Endodermal cell (in vitro differentiated cells): ENCODE measurements around the gene CTDSP2. TPM values are rescaled to one million over a fixed set of nuclear protein-coding genes. Genes with fewer than 3 reads are reported as not detected.

Source experiments
- DNase-seq: peaks from one replicate; pipeline ENCODE4 v3.0.0-alpha.2; 2017
- H3K27ac ChIP-seq: 2 replicates; pipeline ENCODE4 v1.5.1; 2013; ENCODE audit warnings: mild to moderate bottlenecking, low read depth, low read length, moderate library complexity
- H3K27me3 ChIP-seq: 2 replicates; pipeline ENCODE4 v1.6.1; 2013; ENCODE audit warnings: mild to moderate bottlenecking, low read length, moderate library complexity; ENCODE audit not compliant: insufficient read depth, control insufficient read depth, poor library complexity, severe bottlenecking
- H3K36me3 ChIP-seq: 2 replicates; pipeline ENCODE4 v1.7.0; 2013; ENCODE audit warnings: mild to moderate bottlenecking, low read length, moderate library complexity; ENCODE audit not compliant: control insufficient read depth, insufficient read depth
- H3K4me1 ChIP-seq: one replicate; pipeline ENCODE4 v1.7.0; 2013; ENCODE audit warnings: low read length; ENCODE audit not compliant: control insufficient read depth, insufficient read depth
- H3K4me3 ChIP-seq: 2 replicates; pipeline ENCODE4 v1.5.1; 2013; ENCODE audit warnings: mild to moderate bottlenecking, low read length, moderate library complexity
- H3K9ac ChIP-seq: 2 replicates; pipeline ENCODE4 v1.6.1; 2013; ENCODE audit warnings: mild to moderate bottlenecking, low read length, moderate library complexity; ENCODE audit not compliant: poor library complexity, severe bottlenecking; ENCODE audit errors: extremely low read depth
- H3K9me3 ChIP-seq: 2 replicates; pipeline ENCODE4 v1.6.1; 2013; ENCODE audit warnings: mild to moderate bottlenecking, low read length, moderate library complexity; ENCODE audit not compliant: control insufficient read depth
- H3K27ac Mint-ChIP-seq: 2 replicates; pipeline ENCODE4 v1.8.0; 2020; ENCODE audit warnings: mixed read lengths
- H3K27me3 Mint-ChIP-seq: 2 replicates; pipeline ENCODE4 v1.8.0; 2021; ENCODE audit warnings: mild to moderate bottlenecking, mixed read lengths; ENCODE audit not compliant: insufficient read depth
- H3K36me3 Mint-ChIP-seq: 2 replicates; pipeline ENCODE4 v1.8.0; 2020; ENCODE audit warnings: low read depth, mixed read lengths
- H3K4me1 Mint-ChIP-seq: 2 replicates; pipeline ENCODE4 v1.8.0; 2020; ENCODE audit warnings: mixed read lengths
- H3K4me3 Mint-ChIP-seq: 2 replicates; pipeline ENCODE4 v1.8.0; 2020; ENCODE audit warnings: mild to moderate bottlenecking, moderate library complexity, mixed read lengths
- H3K9me3 Mint-ChIP-seq: 2 replicates; pipeline ENCODE4 v1.8.0; 2020; ENCODE audit warnings: mild to moderate bottlenecking, mixed read lengths
- CTCF ChIP-seq: fragments of 200-600 bp; sonication (generic); conservative IDR thresholded peaks from 2 replicates; pipeline ENCODE4 v1.5.0; 2021; ENCODE audit warnings: antibody characterized with exemption, mild to moderate bottlenecking
- WGBS, 2 experiments: methylation state at CpG; one replicate each; pipeline versions ENCODE4 v1.1.5 to v1.1.7; 2013; ENCODE audit warnings: missing lambda C conversion rate in 2 of 2, mixed read lengths in 1 of 2; ENCODE audit not compliant: insufficient coverage in 1 of 2, insufficient read length in 1 of 2; 5-methylcytosine and 5-hydroxymethylcytosine counted together
- total RNA-seq, 2 donors: library from RNA; stranded (reverse); fragmentation: NEBNext Ultra II Directional in 1 of 2; extraction: Animal tissue kit (Norgen Biotek cat#: 25700) in 1 of 2; gene quantifications; 2 replicates in 1 of 2; 3 replicates in 1 of 2; pipeline ENCODE4 v1.2.1, GENCODE V29; 2021

CTDSP2 gene
- total RNA-seq, 2 donors from 2014 or later: 137 to 148 TPM

GRCh38 chr12:57793920-57794319, 52.6 kb downstream of the CTDSP2 start:
- 82 to 100% methylated on average over 1 of the region's 1 CpG for WGBS, 2 experiments
- H3K9me3 Mint-ChIP-seq: no peaks in the 10 kb centered on the region
- no peak overlapping the region for H3K27ac Mint-ChIP-seq
- H3K27me3 ChIP-seq: no peaks in the 10 kb centered on the region
- H3K36me3 ChIP-seq: peaks cover 74% of the 10 kb centered on the region
- H3K9ac ChIP-seq: no peak overlapping the region
- no peak overlapping the region for H3K27ac ChIP-seq
- no peaks in the 10 kb centered on the region for H3K9me3 ChIP-seq
- no peaks in the 10 kb centered on the region for H3K27me3 Mint-ChIP-seq
- H3K4me3 ChIP-seq: no peak overlapping the region
- no peaks in the 10 kb centered on the region for H3K4me1 Mint-ChIP-seq
- DNase-seq: no peak
- no peaks in the 10 kb centered on the region for H3K4me1 ChIP-seq
- no peak overlapping the region for H3K4me3 Mint-ChIP-seq
- peaks cover 62% of the 10 kb centered on the region for H3K36me3 Mint-ChIP-seq
- TF ChIP-seq CTCF: no peak

GRCh38 chr12:57783861-57784260, 62.7 kb downstream of the CTDSP2 start:
- peaks cover 42% of the 10 kb centered on the region for H3K36me3 ChIP-seq
- no peak for TF ChIP-seq CTCF
- DNase-seq: no peak
- Mint-ChIP-seq H3K4me1 (peaks cover 4% of the 10 kb centered on the region), H3K27ac (no peak overlapping the region), H3K27me3 (no peaks in the 10 kb centered on the region), H3K9me3 (no peaks in the 10 kb centered on the region), H3K36me3 (peaks cover 31% of the 10 kb centered on the region), H3K4me3 (peak overlapping the region; percentile 100)
- H3K27ac ChIP-seq: no peak overlapping the region
- H3K9me3 ChIP-seq: no peaks in the 10 kb centered on the region
- H3K4me1 ChIP-seq: no peaks in the 10 kb centered on the region
- no peak overlapping the region for H3K9ac ChIP-seq
- WGBS, 2 experiments: 94 to 100% methylated on average over 4 to 11 of the region's 11 CpGs
- H3K4me3 ChIP-seq: no peak overlapping the region
- no peaks in the 10 kb centered on the region for H3K27me3 ChIP-seq

GRCh38 chr12:57783466-57783801, 63.1 kb downstream of the CTDSP2 start:
- TF ChIP-seq CTCF: no peak
- H3K36me3 ChIP-seq: peaks cover 38% of the 10 kb centered on the region
- peaks cover 4% of the 10 kb centered on the region for H3K4me1 Mint-ChIP-seq
- H3K4me3 Mint-ChIP-seq: peak overlapping the region; percentile 100
- H3K4me3 ChIP-seq: peak overlapping the region; percentile 97
- H3K4me1 ChIP-seq: no peaks in the 10 kb centered on the region
- H3K9ac ChIP-seq: peak overlapping the region; percentile 76
- no peaks in the 10 kb centered on the region for H3K9me3 ChIP-seq
- H3K36me3 Mint-ChIP-seq: peaks cover 27% of the 10 kb centered on the region
- no peak overlapping the region for H3K27ac ChIP-seq
- peak overlapping the region; percentile 94 for H3K27ac Mint-ChIP-seq
- H3K27me3 ChIP-seq: no peaks in the 10 kb centered on the region
- DNase-seq: no peak
- H3K27me3 Mint-ChIP-seq: no peaks in the 10 kb centered on the region
- no peaks in the 10 kb centered on the region for H3K9me3 Mint-ChIP-seq
- 87 to 96% methylated on average over 7 to 10 of the region's 12 CpGs for WGBS, 2 experiments
